Measurements from ENCODE around the gene PNMA6E.

- TF ChIP-seq PAX5 (IDR thresholded peaks at IDR 0.05; ENCODE audit: insufficient read depth, low read length, severe bottlenecking) (no peak), POLR2A (IDR thresholded peaks at IDR 0.05; ENCODE audit: low read depth, low read length) (no peak)
Observed at GRCh38 chrX:153398275-153398960, 2.7 kb downstream of the PNMA6E start.

Measured in GM12891 (cell line).